Breast epithelium (tissue), 4 donors: ENCODE data around the gene ATG2A. TPM values are rescaled to one million over a fixed set of nuclear protein-coding genes. Genes with fewer than 3 reads are reported as not detected.

Experiments used
- DNase-seq, 2 donors: peaks; one replicate each; pipeline ENCODE4 v3.0.0-alpha.2; 2019; ENCODE audit warnings: low spot score in 2 of 2
- H3K27ac ChIP-seq, 2 donors: fragments of 200-600 bp; sonication (generic) in 1 of 2; one replicate each; pipeline ENCODE4 v1.5.1; 2016 to 2019; ENCODE audit warnings: mild to moderate bottlenecking in 1 of 2
- H3K27me3 ChIP-seq, 2 donors: fragments of 200-600 bp; sonication (generic) in 1 of 2; one replicate each; pipeline versions ENCODE4 v1.5.1 to v1.6.0; 2017 to 2019; ENCODE audit warnings: control low read depth in 1 of 2, mild to moderate bottlenecking in 1 of 2
- H3K36me3 ChIP-seq: fragments of 200-600 bp; one replicate; pipeline ENCODE4 v1.5.1; 2019
- H3K4me1 ChIP-seq, 2 donors: fragments of 200-600 bp; sonication (generic); one replicate each; pipeline ENCODE4 v1.5.1; 2016 to 2019; ENCODE audit warnings: control low read depth in 1 of 2
- H3K4me3 ChIP-seq, 3 donors: fragments of 200-600 bp; sonication (generic); 1 replicate in 2 of 3; 2 replicates in 1 of 3; pipeline ENCODE4 v1.5.1; 2016 to 2019; ENCODE audit warnings: mild to moderate bottlenecking in 3 of 3, moderate library complexity in 2 of 3
- H3K9me3 ChIP-seq, 2 donors: fragments of 200-600 bp; sonication (generic) in 1 of 2; one replicate each; pipeline ENCODE4 v1.5.1; 2016 to 2019; ENCODE audit warnings: control low read depth in 1 of 2
- CTCF ChIP-seq, 3 donors: fragments of 450-650 bp; IDR thresholded peaks; one replicate each; pipeline ENCODE4 v1.5.1; 2016 to 2017; ENCODE audit warnings: antibody characterized with exemption in 3 of 3, mild to moderate bottlenecking in 3 of 3, moderate library complexity in 3 of 3
- POLR2A ChIP-seq: fragments of 450-650 bp; IDR thresholded peaks from one replicate; pipeline ENCODE4 v1.6.1; 2016; ENCODE audit warnings: antibody characterized with exemption, mild to moderate bottlenecking, moderate library complexity
- POLR2AphosphoS5 ChIP-seq, 3 donors: sonication (generic); formaldehyde crosslinking; IDR thresholded peaks; one replicate each; pipeline ENCODE4 v1.6.1; 2017; ENCODE audit warnings: antibody characterized with exemption in 3 of 3
- intact Hi-C: fragments of 100-400 bp; cut with DNase I; formaldehyde crosslinking; loops from one replicate; pipeline ENCODE4 v1.15.1; 2023; ENCODE audit warnings: low total_unique reads
- total RNA-seq, 3 donors: library from RNA; depleted of rRNA; stranded (reverse); fragments of >200 nt; gene quantifications; one replicate each; pipeline ENCODE4 v1.1.0, GENCODE V29; 2016

Gene ATG2A
- total RNA-seq, 3 donors from 2014 or later: 20.0 to 22.1 (median 21.2) TPM

GRCh38 chr11:64852804-64853509, 64.1 kb downstream of the ATG2A start:
- Histone ChIP-seq H3K9me3 (no peaks in the 10 kb centered on the region), H3K4me1 (peaks cover 26 to 32% of the 10 kb centered on the region in 2 donors), H3K27ac (peak overlapping the region; percentile 83 to 85), H3K27me3 (no peaks in the 10 kb centered on the region), H3K4me3 (no peak overlapping the region), H3K36me3 (no peaks in the 10 kb centered on the region)
- TF ChIP-seq CTCF (IDR thresholded peaks at IDR 0.05) (no peak), POLR2AphosphoS5 (IDR thresholded peaks at IDR 0.05) (no peak), POLR2A (no peak)
- no peak for DNase-seq
- intact Hi-C loops: loop anchor here (10.0 kb wide), 1 partner anchor 162 kb away; the partner anchor contains the start of gene ARL2

GRCh38 chr11:64851831-64852351, 65.1 kb downstream of the ATG2A start:
- Histone ChIP-seq H3K4me3 (no peak overlapping the region), H3K27me3 (no peaks in the 10 kb centered on the region), H3K9me3 (no peaks in the 10 kb centered on the region), H3K4me1 (peaks cover 26 to 39% of the 10 kb centered on the region in 2 donors), H3K27ac (peak overlapping the region; percentile 42 to 69), H3K36me3 (no peaks in the 10 kb centered on the region)
- no peak for TF ChIP-seq POLR2AphosphoS5 (IDR thresholded peaks at IDR 0.05)
- TF ChIP-seq CTCF (IDR thresholded peaks at IDR 0.05): no peak
- TF ChIP-seq POLR2A: no peak
- no peak for DNase-seq
- intact Hi-C loops: loop anchor here (10.0 kb wide), 1 partner anchor 163 kb away; the partner anchor contains the start of gene ARL2

GRCh38 chr11:64850979-64851567, 65.9 kb downstream of the ATG2A start:
- peak overlapping the region; percentile 69 for H3K27ac ChIP-seq
- intact Hi-C loops: loop anchor here (10.0 kb wide), 1 partner anchor 164 kb away; the partner anchor contains the start of gene ARL2
- H3K27me3 ChIP-seq: no peaks in the 10 kb centered on the region
- no peaks in the 10 kb centered on the region for H3K9me3 ChIP-seq
- DNase-seq: no peak
- TF ChIP-seq POLR2AphosphoS5 (IDR thresholded peaks at IDR 0.05) (no peak), POLR2A (no peak), CTCF (IDR thresholded peaks at IDR 0.05) (no peak)
- peaks cover 21 to 32% of the 10 kb centered on the region in 2 donors for H3K4me1 ChIP-seq
- H3K4me3 ChIP-seq: no peak overlapping the region
- no peaks in the 10 kb centered on the region for H3K36me3 ChIP-seq

GRCh38 chr11:64849598-64850356, 67.2 kb downstream of the ATG2A start:
- intact Hi-C loops: loop anchor here (5.0 to 10.0 kb wide), 2 partner anchors 48 to 165 kb away; partner anchors contain the start of gene ARL2
- Histone ChIP-seq H3K27ac (peak overlapping the region; percentile 29 to 69), H3K4me1 (peaks cover 14 to 19% of the 10 kb centered on the region in 2 donors), H3K9me3 (no peaks in the 10 kb centered on the region), H3K36me3 (no peaks in the 10 kb centered on the region), H3K4me3 (no peak overlapping the region), H3K27me3 (no peaks in the 10 kb centered on the region)
- TF ChIP-seq POLR2A (no peak), CTCF (IDR thresholded peaks at IDR 0.05) (no peak), POLR2AphosphoS5 (IDR thresholded peaks at IDR 0.05) (no peak)
- DNase-seq: no peak
